ENCODE results near the gene LPAR2.

Gene LPAR2

GRCh38 chr19:19656451-19657396 is 28.7 kb upstream of the LPAR2 start:
- H3K4me1 ChIP-seq (ENCODE audit: control insufficient read depth in 1 of 2, insufficient read depth in 1 of 2, low read depth in 1 of 2, low read length in 1 of 2), result peaks cover 3 to 4% of the 10 kb centered on the region in 2 experiments
- no peak overlapping the region for H3K4me3 ChIP-seq (ENCODE audit: low read depth in 1 of 2, low read length in 1 of 2)
- peaks cover 83% of the 10 kb centered on the region for H3K36me3 ChIP-seq
- no peak overlapping the region for H3K27ac ChIP-seq
- no peak for TF ChIP-seq CTCF (IDR thresholded peaks at IDR 0.05)
- H3K9me3 ChIP-seq, result no peaks in the 10 kb centered on the region
- no peaks in the 10 kb centered on the region for H3K27me3 ChIP-seq

- no peaks in the 10 kb centered on the region for H3K27me3 ChIP-seq
- no peaks in the 10 kb centered on the region for H3K9me3 ChIP-seq
- H3K27ac ChIP-seq, result no peak overlapping the region
- H3K4me3 ChIP-seq (ENCODE audit: low read depth in 1 of 2, low read length in 1 of 2), result no peak overlapping the region
- no peak for TF ChIP-seq CTCF (IDR thresholded peaks at IDR 0.05)
- no peaks in the 10 kb centered on the region for H3K4me1 ChIP-seq (ENCODE audit: control insufficient read depth in 1 of 2, insufficient read depth in 1 of 2, low read depth in 1 of 2, low read length in 1 of 2)
- peaks cover 92% of the 10 kb centered on the region for H3K36me3 ChIP-seq
Observed at GRCh38 chr19:19655641-19656343, 27.8 kb upstream of the LPAR2 start.

GRCh38 chr19:19655051-19655594 is 27.1 kb upstream of the LPAR2 start:
- H3K27ac ChIP-seq, result no peak overlapping the region
- H3K4me3 ChIP-seq (ENCODE audit: low read depth in 1 of 2, low read length in 1 of 2), result no peak overlapping the region
- H3K4me1 ChIP-seq (ENCODE audit: control insufficient read depth in 1 of 2, insufficient read depth in 1 of 2, low read depth in 1 of 2, low read length in 1 of 2), result peaks cover 4% of the 10 kb centered on the region in 2 experiments
- no peaks in the 10 kb centered on the region for H3K9me3 ChIP-seq
- peaks cover 94% of the 10 kb centered on the region for H3K36me3 ChIP-seq
- no peak for TF ChIP-seq CTCF (IDR thresholded peaks at IDR 0.05)
- H3K27me3 ChIP-seq, result no peaks in the 10 kb centered on the region

GRCh38 chr19:19654441-19654840 is 26.4 kb upstream of the LPAR2 start:
- H3K27me3 ChIP-seq, result no peaks in the 10 kb centered on the region
- no peak for TF ChIP-seq CTCF (IDR thresholded peaks at IDR 0.05)
- peaks cover 6% of the 10 kb centered on the region in 2 experiments for H3K4me1 ChIP-seq (ENCODE audit: control insufficient read depth in 1 of 2, insufficient read depth in 1 of 2, low read depth in 1 of 2, low read length in 1 of 2)
- H3K36me3 ChIP-seq, result peaks cover 92% of the 10 kb centered on the region
- H3K4me3 ChIP-seq (ENCODE audit: low read depth in 1 of 2, low read length in 1 of 2), result no peak overlapping the region
- no peak overlapping the region for H3K27ac ChIP-seq
- H3K9me3 ChIP-seq, result no peaks in the 10 kb centered on the region

- TF ChIP-seq CTCF (IDR thresholded peaks at IDR 0.05), result no peak
- Histone ChIP-seq H3K4me3 (ENCODE audit: low read depth in 1 of 2, low read length in 1 of 2) (no peak overlapping the region), H3K4me1 (ENCODE audit: control insufficient read depth in 1 of 2, insufficient read depth in 1 of 2, low read depth in 1 of 2, low read length in 1 of 2) (peaks cover 6% of the 10 kb centered on the region in 2 experiments), H3K27ac (no peak overlapping the region), H3K9me3 (no peaks in the 10 kb centered on the region), H3K27me3 (no peaks in the 10 kb centered on the region), H3K36me3 (peaks cover 89% of the 10 kb centered on the region)
Observed at GRCh38 chr19:19653597-19654147, 25.7 kb upstream of the LPAR2 start.

Data from neutrophil (primary cell).